Measurements from ENCODE around the gene EPN2.
"Not testable (repeated sequence)": the region's sequence is repeated elsewhere in the genome, so short reads cannot be mapped to it uniquely, and the experiment has no call there.

Gene EPN2

DNA sequence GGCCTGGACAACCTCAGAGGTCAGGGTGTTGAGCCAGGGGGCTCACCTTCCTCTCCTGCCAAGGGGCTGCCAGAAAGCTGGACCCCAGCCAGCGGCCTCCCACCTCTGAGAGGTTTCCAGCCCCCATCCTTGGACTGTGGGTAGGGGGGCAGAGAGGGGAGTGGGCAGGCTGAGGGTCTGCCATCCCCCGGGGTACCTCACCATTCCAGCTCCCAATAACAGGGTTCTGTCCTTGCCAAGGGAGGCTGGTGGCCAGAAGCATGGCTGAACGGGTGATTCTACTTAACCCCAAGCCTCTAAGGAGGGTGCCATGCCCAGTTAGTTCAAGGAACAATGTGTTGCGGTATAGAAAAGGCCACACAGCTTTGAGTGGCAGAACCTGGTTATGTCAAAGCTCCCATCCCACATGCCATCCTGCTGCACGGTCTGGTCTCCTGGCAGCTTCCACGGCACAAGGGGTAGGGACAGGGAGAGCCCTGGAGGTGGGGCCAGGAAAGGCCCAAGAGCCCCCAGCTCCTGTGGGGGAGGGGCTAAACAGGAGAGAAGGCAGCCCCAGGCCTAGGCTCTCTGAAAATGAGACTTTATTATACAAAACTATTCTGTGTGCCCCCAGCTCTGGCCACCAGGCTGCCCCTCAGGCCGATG, 105.6 kb downstream of the EPN2 start:
- no peaks in the 10 kb centered on the region for H3K27me3 ChIP-seq (ENCODE audit: low read depth)
- no peaks in the 10 kb centered on the region; the same call in 1 of the 2 replicates for H3K36me3 ChIP-seq (replicated peaks)
- peaks cover 16% of the 10 kb centered on the region for H3K4me1 ChIP-seq
- H3K4me3 ChIP-seq = no peak overlapping the region
- no peaks in the 10 kb centered on the region for H3K9me3 ChIP-seq
- in situ Hi-C loops (cut with MboI; ENCODE audit: low sequenced_read_pairs) = no loop called here
- no peak for DNase-seq (ENCODE audit: low spot score in 2 of 2)

DNA sequence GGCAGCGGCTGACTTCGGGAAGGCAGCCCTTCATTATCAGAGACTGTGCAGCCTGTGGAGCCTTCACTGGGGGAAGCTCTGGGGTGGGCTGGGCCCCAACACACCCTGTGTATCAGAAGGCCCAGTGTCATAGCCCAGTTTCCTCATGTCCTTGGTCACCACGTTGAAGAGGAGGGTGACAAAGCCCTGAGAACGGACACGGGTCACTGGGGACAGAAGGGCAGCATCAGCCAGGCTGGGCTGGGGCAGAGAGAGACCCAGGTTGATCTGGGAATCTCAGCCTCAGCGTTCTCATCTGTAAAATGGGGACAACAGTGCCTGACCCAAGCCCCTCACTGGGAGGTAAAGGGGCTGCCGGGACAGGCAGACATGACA, 106.1 kb downstream of the EPN2 start:
- peaks cover 16% of the 10 kb centered on the region for H3K4me1 ChIP-seq
- H3K9me3 ChIP-seq = no peaks in the 10 kb centered on the region
- no peak for DNase-seq (ENCODE audit: low spot score in 2 of 2)
- in situ Hi-C loops (cut with MboI; ENCODE audit: low sequenced_read_pairs) = no loop called here
- H3K36me3 ChIP-seq (replicated peaks) = no peaks in the 10 kb centered on the region; the same call in 1 of the 2 replicates
- H3K4me3 ChIP-seq = no peak overlapping the region
- no peaks in the 10 kb centered on the region for H3K27me3 ChIP-seq (ENCODE audit: low read depth)

DNA sequence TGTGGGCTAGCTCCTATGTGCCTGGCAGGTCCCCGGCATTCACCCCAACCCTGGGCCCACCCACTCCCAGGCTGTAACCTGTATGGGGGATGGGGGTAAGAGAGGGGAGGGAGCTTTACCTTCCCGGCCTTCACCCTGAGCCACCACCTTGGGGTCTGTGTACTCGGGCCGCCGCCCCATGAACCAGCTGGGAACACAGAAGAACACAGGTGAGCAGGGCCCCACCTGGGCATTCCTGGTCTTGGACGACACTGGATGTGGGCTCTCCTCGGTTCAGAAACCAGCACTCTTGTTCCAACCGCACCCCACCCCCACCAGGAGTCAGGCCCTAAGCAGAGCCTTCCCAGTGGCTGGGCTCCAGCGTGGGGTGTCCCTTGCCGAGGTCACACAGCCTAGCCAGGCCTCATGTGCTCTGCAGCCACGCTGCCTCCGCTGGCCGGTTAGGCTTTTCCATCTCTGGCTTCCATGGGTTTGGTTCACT, 106.5 kb downstream of the EPN2 start:
- no peak overlapping the region for H3K4me3 ChIP-seq
- no peaks in the 10 kb centered on the region for H3K9me3 ChIP-seq
- peaks cover 16% of the 10 kb centered on the region for H3K4me1 ChIP-seq
- in situ Hi-C loops (cut with MboI; ENCODE audit: low sequenced_read_pairs) = no loop called here
- no peak for DNase-seq (ENCODE audit: low spot score in 2 of 2)
- H3K27me3 ChIP-seq (ENCODE audit: low read depth) = no peaks in the 10 kb centered on the region
- peaks cover 2% of the 10 kb centered on the region; the same call in 1 of the 2 replicates for H3K36me3 ChIP-seq (replicated peaks)

DNA sequence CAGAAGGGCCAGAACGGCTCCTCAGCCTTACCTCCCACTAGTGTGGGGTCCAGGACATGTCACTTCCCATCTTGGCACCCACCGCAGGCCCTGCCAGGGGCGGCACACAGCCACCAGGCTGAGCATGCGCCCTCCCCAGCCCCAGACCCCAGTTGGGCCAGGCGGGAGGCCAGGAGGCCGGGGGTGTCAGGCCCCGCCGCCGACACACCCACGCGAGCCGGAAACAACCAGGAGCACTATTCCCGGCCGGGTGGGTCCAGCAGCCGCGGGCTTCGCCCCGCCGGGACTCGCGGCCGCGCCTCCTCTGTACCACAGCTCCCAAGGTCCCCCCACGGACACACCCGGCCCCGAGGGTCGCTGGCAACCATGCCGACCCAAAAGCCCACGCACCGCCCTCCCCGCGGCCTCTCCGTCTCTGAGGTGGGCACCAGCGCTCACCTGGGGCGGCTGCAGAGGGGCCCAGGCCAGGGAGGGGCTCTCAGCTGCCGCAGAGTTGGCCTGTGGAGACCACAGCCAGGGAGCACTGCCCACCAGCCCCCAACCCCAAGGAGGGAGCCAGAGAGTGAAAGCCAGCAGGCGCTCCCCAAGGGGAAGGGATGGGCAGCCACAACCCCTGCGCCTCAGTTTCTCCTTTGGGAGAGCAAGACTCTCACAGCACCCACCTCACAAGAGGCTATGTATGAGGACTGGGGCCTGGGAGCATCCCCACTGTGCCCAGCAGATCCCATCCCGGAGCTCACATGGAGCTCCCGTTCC, 107.3 kb downstream of the EPN2 start:
- in situ Hi-C loops (cut with MboI; ENCODE audit: low sequenced_read_pairs) = no loop called here
- DNase-seq (ENCODE audit: low spot score in 2 of 2) = no peak
- Histone ChIP-seq H3K27me3 (ENCODE audit: low read depth) (no peaks in the 10 kb centered on the region), H3K4me1 (peaks cover 12% of the 10 kb centered on the region), H3K36me3 (replicated peaks) (peaks cover 2% of the 10 kb centered on the region; the same call in 1 of the 2 replicates), H3K4me3 (no peak overlapping the region), H3K9me3 (no peaks in the 10 kb centered on the region)

DNA sequence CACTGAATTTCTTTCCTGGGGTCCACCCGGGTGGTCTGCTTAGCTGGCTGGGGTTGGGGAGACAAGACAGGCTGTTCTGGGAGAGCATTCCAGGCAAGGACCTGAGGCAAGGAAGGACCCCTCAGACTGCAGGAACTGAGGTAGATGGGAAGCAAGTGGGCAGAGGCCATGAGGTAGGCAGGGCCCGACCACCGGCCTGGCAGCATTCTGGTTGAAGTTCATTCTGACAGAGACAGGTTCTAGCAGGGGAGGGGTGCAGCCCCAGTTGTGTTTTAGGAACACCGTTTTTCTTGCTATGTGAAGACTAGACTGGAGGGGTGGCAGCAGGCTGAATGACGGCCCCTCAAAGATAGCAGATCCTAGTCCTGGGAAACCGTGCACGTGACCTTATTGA, 107.9 kb downstream of the EPN2 start:
- in situ Hi-C loops (cut with MboI; ENCODE audit: low sequenced_read_pairs) = no loop called here
- Histone ChIP-seq H3K27me3 (ENCODE audit: low read depth) (no peaks in the 10 kb centered on the region), H3K4me1 (peaks cover 12% of the 10 kb centered on the region), H3K4me3 (no peak overlapping the region), H3K9me3 (no peaks in the 10 kb centered on the region), H3K36me3 (replicated peaks) (peaks cover 2% of the 10 kb centered on the region; the same call in 1 of the 2 replicates)
- DNase-seq (ENCODE audit: low spot score in 2 of 2) = no peak

DNA sequence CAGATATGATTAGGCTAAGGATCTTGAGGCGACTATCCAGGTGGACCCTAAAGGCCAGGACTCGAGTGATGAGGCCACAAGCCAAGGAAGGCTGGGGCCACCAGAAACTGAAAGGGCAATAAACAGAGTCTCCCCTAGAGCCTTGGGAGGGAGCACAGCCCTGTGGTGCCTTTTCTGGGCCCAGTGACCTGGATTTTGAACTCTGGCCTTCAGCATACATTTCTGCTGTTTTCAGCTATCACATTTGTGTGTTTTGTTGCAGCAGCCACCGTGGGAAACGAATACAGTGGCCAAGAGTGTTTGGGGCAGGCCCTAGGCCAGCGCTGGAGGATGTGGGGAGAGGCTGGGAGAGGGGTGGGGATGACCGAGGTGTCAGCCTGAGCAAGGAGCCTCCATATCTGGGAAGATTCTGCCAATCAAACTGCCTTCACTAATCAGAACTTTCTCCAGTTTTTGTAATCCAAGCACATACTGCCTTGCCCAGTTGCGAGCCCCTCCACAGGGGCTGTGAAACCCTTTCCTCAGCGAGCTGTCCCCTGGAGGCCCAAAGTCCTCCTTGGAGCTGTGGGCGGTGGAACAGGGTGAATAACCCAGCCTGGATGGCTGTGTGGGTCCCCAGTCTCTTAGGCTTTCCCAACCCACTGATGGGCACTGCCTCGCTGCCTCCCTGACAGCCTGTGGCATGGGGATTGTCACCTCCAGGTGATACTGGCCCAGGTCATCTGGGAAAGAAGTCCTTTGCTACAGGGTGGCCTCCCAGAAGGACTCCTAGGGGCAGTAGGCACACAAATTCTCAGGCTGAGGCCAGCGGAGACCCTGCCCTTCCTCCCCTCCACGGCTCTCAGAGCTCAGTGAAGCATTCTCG, 108.6 kb downstream of the EPN2 start:
- H3K4me1 ChIP-seq = peaks cover 12% of the 10 kb centered on the region
- H3K36me3 ChIP-seq (replicated peaks) = peaks cover 2% of the 10 kb centered on the region; the same call in 1 of the 2 replicates
- H3K9me3 ChIP-seq = no peaks in the 10 kb centered on the region
- in situ Hi-C loops (cut with MboI; ENCODE audit: low sequenced_read_pairs) = no loop called here
- no peaks in the 10 kb centered on the region for H3K27me3 ChIP-seq (ENCODE audit: low read depth)
- DNase-seq (ENCODE audit: low spot score in 2 of 2) = no peak
- H3K4me3 ChIP-seq = no peak overlapping the region

DNA sequence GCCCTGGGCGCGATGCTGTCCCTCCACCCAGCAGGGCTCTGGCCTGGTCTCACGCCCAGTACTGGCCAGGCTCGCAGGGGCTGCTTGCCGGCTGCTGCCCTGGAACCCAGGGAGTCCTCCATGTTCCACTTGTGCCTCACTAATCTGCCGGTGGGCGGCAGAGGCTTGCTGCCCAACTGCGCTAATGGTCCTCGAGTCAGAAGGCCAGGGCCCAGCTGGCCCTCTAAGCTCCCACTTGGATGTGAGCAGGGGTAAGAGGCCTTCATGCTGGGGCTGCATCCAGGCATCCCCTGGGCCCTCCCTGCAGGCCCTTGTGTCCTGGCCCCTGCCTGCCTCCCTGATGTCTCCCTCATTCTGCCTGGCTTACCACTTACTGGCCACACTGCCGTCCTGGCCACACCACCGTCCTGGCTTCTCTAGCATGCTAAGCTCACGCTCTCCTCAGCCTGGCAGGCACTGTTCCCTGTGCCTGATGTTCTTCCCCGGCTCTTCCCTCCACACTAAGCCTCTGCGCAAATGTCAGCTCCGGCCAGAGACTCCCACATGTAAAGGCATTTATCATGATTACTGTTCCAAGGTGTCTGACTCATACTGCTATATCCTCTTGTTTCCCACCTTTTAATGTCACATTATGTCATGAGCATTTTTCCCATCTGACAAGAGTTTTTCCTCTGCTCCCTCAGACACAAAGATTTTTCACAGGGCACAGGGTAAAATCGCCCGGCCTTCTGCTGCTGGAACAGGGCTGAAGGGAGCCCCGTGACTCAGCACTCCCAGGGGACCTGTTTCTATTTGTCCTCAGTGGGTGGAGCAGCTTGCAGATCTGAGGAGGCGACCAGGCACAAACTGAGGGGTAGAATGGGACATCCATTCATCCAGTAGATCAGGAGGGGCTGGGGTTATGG, 109.4 kb downstream of the EPN2 start:
- Histone ChIP-seq H3K4me1 (peaks cover 12% of the 10 kb centered on the region), H3K9me3 (no peaks in the 10 kb centered on the region), H3K4me3 (no peak overlapping the region), H3K27me3 (ENCODE audit: low read depth) (no peaks in the 10 kb centered on the region), H3K36me3 (replicated peaks) (peaks cover 2% of the 10 kb centered on the region; the same call in 1 of the 2 replicates)
- peak; percentile 40 to 81 for DNase-seq (ENCODE audit: low spot score in 2 of 2)
- in situ Hi-C loops (cut with MboI; ENCODE audit: low sequenced_read_pairs) = no loop called here

DNA sequence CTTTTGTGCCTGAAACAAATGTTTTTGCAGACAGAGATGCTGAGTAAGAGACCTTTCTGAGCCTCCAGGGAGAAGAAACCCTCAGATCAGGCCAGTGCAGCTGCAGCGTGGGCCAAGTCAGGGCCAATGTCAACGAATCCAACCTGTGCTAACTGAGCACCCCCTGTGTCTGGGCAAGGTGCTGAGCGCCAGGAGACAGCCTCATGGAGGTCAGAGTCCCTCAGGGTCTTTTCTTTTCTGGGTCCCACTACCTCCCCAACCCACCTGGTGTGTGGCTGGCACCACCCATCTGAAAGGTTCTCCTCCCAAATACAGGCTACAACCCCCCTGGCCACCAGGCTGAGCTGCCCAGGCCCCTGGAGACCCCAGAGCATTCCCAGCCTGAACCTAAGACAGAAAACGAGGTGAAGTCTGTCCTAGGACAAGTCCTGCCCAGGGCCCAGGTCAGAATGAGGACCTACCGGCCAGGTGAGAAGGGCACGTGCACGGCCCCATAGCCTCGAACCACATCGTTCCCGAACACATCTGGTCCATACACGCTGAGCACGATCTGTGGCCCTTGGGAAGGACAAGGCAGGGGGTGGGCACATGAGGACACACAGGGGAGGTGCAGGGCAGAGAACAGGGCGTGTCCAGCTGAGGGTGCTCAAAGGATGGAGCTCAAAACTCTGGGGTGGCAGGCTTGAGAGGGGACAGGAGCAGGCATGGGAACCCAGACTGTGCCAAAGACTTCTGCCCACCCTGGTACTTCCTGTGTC, 110.3 kb downstream of the EPN2 start:
- DNase-seq (ENCODE audit: low spot score in 2 of 2) = no peak
- Histone ChIP-seq H3K4me3 (no peak overlapping the region), H3K27me3 (ENCODE audit: low read depth) (no peaks in the 10 kb centered on the region), H3K36me3 (replicated peaks) (peaks cover 2% of the 10 kb centered on the region; the same call in 1 of the 2 replicates), H3K9me3 (no peaks in the 10 kb centered on the region), H3K4me1 (peaks cover 12% of the 10 kb centered on the region)
- in situ Hi-C loops (cut with MboI; ENCODE audit: low sequenced_read_pairs) = no loop called here

DNA sequence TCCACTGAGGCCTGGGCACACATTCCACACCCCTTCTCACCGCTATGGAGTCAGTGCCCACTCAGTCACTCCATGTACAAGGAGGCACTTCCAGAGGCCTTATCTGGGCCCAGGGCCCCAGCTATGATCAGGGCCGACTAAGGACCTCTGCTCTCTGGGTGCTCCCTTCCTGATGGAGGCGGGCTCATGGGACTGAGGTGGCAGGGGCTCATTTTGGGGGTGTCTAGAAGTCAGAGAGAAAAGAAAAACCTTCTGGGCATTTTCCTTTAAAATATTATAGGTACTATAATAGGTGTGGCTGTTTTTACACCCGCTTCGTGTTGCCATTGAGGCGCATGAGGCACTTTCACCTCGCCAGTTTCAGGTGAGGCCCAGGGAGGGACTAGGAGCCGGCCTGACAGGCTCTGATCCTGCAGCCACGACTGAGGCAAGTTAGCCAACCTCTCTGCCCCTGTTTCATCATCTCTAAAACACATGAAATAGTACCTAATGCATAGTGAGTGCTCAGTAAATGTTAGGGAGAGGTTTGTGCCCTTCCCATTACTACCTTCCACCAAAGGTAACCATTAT, 111.0 kb downstream of the EPN2 start:
- Histone ChIP-seq H3K36me3 (replicated peaks) (peaks cover 2% of the 10 kb centered on the region; the same call in 1 of the 2 replicates), H3K4me1 (peaks cover 12% of the 10 kb centered on the region), H3K4me3 (no peak overlapping the region), H3K9me3 (no peaks in the 10 kb centered on the region), H3K27me3 (ENCODE audit: low read depth) (no peaks in the 10 kb centered on the region)
- no peak for DNase-seq (ENCODE audit: low spot score in 2 of 2)
- in situ Hi-C loops (cut with MboI; ENCODE audit: low sequenced_read_pairs) = no loop called here

DNA sequence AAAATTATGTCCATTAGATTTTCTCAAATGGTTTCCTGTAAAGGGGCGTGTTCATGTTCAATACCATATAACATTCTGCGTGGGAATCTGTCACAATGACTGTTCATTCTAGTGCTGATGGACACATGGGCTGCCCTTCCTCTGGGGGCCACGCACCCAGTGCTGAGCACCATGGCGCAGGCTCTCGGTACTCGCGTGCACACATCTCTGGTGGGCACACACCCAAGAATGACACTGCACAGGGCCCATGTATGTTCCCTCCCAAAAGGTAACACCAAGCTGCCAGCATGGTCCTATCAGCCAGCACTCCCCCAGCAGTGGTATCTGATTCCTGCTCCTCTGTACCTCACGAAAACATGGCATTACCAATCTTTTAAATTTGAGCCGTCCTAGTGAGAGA, 111.6 kb downstream of the EPN2 start:
- H3K4me3 ChIP-seq = no peak overlapping the region
- H3K4me1 ChIP-seq = peaks cover 12% of the 10 kb centered on the region
- in situ Hi-C loops (cut with MboI; ENCODE audit: low sequenced_read_pairs) = no loop called here
- peaks cover 2% of the 10 kb centered on the region; the same call in 1 of the 2 replicates for H3K36me3 ChIP-seq (replicated peaks)
- no peak for DNase-seq (ENCODE audit: low spot score in 2 of 2)
- no peaks in the 10 kb centered on the region for H3K9me3 ChIP-seq
- H3K27me3 ChIP-seq (ENCODE audit: low read depth) = no peaks in the 10 kb centered on the region

DNA sequence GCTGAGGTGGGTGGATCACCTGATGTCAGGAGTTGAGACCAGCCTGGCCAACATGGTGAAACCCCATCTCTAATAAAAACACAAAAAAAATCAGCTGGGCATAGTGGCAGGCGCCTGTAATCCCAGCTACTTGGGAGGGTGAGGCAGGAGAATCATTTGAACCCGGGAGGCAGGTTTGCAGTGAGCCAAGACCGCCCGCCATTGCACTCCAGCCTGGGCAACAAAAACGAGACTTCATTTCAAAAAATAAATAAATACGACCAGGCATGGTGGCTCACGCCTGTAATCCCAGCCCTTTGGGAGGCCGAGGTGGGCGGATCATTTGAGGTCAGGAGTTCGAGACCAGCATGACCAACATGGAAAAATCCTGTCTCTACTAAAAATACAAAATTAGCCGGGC, 116.2 kb downstream of the EPN2 start:
- H3K9me3 ChIP-seq; H3K4me3 ChIP-seq; in situ Hi-C loops (cut with MboI; ENCODE audit: low sequenced_read_pairs); H3K4me1 ChIP-seq; DNase-seq (ENCODE audit: low spot score in 2 of 2); H3K27me3 ChIP-seq (ENCODE audit: low read depth): not testable (repeated sequence)
- H3K36me3 ChIP-seq (replicated peaks) = peaks cover 13% of the 10 kb centered on the region; the same call in 1 of the 2 replicates

DNA sequence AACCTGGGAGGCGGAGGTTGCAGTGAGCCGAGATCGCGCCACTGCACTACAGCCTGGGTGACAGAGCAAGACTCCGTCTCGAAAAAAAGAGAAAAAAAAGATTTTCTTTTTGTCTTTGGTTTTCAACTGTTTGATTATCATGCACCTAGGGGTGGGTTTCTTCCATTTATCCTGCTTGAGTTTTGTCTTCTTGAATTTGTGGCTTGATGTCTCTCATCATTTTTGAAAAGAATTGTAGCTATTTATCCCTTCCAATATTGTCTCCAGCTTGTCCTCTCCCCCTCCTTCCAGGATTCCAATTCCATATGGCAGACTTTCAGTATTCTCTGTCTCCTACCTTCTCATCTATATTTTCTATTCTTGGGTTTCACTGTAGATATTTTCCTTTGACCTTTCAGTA, 117.6 kb downstream of the EPN2 start:
- Histone ChIP-seq H3K36me3 (replicated peaks) (peaks cover 11% of the 10 kb centered on the region; the same call in 1 of the 2 replicates), H3K4me3 (no peak overlapping the region), H3K4me1 (no peaks in the 10 kb centered on the region; the same call in 1 of the 2 replicates), H3K27me3 (ENCODE audit: low read depth) (no peaks in the 10 kb centered on the region), H3K9me3 (no peaks in the 10 kb centered on the region)
- DNase-seq (ENCODE audit: low spot score in 2 of 2) = no peak
- in situ Hi-C loops (cut with MboI; ENCODE audit: low sequenced_read_pairs) = no loop called here

Data from HAP-1 (cell line).